GM12864 (cell line): ENCODE data around the gene KIAA1217.

Source experiments
- DNase-seq: peaks from one replicate; pipeline ENCODE4 v3.0.0-alpha.2; 2011; ENCODE audit warnings: low read depth
- H3K4me3 ChIP-seq: 2 replicates; pipeline ENCODE4 v1.5.1; 2011; ENCODE audit warnings: mild to moderate bottlenecking, low read depth, low read length, control low read depth
- CTCF ChIP-seq: IDR thresholded peaks from 2 replicates; pipeline ENCODE4 v1.5.1; 2011; ENCODE audit warnings: low read depth, mild to moderate bottlenecking, moderate library complexity, low read length, control low read depth, inconsistent platforms; ENCODE audit errors: missing control alignments

Gene KIAA1217

DNA sequence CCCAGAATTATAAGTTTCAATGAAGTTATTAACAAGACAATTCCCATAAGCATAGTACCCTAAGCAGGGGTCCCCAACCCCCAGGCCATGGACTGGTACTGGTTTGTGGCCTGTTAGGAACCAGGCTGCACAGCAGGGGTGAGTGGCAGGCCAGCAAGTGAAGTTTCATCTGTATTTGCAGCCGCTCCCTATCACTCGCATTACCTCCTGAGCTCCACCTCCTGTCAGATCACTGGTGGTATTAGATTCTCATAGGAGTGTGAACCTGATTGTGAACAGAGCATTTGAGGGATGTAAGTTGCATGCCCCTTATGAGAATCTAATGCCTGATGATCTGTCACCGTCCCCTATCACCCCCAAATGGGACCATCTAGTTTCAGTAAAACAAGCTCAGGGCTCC lies 36.0 kb upstream of the KIAA1217 start:
- TF ChIP-seq CTCF: no peak
- DNase-seq: no peak
- H3K4me3 ChIP-seq: no peak overlapping the region

GRCh38 chr10:24174014-24174413 lies 34.9 kb upstream of the KIAA1217 start:
- no peak for DNase-seq

DNA sequence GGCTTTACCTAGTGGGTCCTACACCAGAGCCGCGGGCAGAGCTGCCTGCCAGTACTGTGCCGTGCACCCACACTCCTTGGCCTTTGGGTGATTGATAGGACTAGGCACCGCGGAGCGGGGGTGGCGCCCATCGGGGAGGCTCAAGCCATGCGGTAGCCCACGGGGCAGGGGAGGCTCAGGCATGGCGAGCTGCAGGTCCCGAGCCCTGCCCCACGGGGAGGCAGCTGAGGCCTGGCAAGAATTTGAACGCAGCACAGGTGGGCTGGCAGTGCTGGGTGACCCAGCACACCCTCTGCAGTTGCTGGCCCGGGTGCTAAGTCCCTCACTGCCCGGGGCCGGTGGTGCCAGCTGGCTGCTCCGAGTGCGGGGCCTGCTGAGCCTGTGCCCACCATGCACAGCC lies 32.3 kb upstream of the KIAA1217 start:
- no peak for DNase-seq
- no peak overlapping the region for H3K4me3 ChIP-seq
- no peak for TF ChIP-seq CTCF

More at GRCh38 chr10:24174014-24174413, 34.9 kb upstream of the KIAA1217 start:
- H3K4me3 ChIP-seq: no peak overlapping the region
- no peak for TF ChIP-seq CTCF

DNA sequence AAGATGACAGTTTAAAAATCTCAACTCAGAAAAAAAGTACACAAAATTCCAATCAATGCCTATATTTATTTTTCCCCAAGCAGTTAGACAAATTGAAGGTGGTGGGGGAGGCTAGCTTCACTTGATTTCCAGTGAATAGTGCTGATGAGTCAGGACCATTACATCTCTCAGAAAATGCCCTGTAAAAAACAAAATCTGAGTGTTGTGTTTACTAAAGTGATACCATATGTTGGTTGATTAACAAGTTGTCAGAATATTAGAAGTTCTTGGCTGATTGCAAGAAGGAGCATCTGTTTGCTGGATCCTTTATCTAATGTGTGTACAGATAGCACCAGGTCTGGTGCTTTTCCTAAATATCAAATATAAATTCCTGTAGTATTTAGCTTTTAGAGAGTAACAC lies 31.3 kb upstream of the KIAA1217 start:
- no peak for TF ChIP-seq CTCF
- no peak overlapping the region for H3K4me3 ChIP-seq
- no peak for DNase-seq

GRCh38 chr10:24180891-24181290 lies 28.0 kb upstream of the KIAA1217 start:
- no peak overlapping the region for H3K4me3 ChIP-seq
- DNase-seq: no peak
- no peak for TF ChIP-seq CTCF

DNA sequence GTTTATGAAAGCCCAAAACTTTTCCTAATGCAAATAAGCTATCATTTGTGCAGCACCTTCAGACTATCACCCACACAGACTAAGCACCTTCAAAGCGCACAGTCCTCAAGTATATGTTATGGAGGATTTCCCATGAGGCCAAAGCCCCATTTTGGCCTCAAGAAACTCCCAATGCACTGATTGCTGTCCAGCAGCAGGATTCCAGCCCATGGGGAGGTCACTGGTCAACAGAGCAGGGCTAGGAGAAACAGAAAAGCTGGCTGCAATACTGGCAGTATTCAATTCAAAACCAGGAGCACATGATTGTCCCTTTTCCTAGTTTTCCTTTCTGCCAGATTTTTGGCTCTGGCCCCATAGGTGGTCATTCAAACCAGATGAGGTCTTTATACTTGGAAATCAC lies 24.5 kb upstream of the KIAA1217 start:
- DNase-seq: no peak
- H3K4me3 ChIP-seq: no peak overlapping the region
- no peak for TF ChIP-seq CTCF

DNA sequence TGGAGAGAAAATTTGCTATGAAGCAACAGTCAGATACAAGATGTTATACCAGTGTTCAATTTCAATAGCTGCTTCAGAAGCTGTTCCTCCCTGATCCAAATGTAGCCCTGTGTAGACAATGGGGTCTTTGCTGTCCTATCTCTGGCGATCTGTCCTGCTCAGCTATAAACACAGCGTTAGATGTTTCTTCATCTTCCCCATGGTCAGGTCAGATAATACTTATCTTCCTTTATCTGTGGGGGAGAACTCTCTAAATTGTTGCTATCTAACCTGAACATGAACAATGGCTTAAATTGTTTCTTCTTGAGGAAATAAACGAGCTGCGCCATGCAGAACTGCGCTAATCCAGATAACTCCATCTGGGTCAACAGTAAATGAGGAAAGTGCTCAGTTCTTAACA lies 15.6 kb upstream of the KIAA1217 start:
- no peak overlapping the region for H3K4me3 ChIP-seq
- no peak for DNase-seq
- TF ChIP-seq CTCF: no peak
